Left kidney (tissue), 2 donors: Measurements from ENCODE around the gene ANTXRL. TPM values are rescaled to one million over a fixed set of nuclear protein-coding genes. Genes with fewer than 3 reads are reported as not detected.
"Not testable (repeated sequence)": the region's sequence is repeated elsewhere in the genome, so short reads cannot be mapped to it uniquely, and the experiment has no call there.

Experiments
- DNase-seq: peaks from one replicate; pipeline ENCODE4 v3.0.0-alpha.2; 2013
- polyA plus RNA-seq: library from polyadenylated mRNA; unstranded; fragments of 120-200 nt; gene quantifications from one replicate; pipeline ENCODE4 v1.2.1, GENCODE V29; 2013; ENCODE audit not compliant: insufficient read length

The ANTXRL gene
- polyA plus RNA-seq, 1 donor: not detected

DNA sequence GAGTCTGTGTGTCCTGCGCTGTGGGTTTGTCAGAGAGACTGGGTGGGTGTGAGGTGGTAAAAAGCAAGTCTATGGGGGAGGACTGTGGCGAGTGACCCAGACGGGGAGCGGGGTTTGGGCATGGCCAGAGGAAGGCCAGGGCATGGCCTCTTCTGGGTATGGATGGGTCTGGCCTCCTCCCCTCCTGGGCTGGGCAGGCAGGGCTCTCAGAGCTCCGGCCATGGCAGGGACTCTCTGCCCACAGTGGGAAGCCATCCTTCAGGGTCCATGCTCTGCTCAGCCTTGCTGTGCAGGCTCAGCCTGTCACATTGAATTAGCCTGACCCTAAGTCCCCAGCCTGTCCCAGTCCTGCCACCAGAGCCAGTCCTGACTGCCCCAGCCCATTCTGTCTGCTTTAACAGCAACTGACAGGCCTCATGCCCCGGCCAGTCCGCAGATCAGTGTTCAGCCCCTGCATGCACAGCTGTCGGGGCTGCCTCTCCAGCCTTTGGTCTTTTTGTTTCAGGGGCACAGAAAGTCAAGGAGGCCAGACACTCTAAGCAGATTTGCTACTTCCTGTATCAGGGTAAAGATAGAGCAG lies 7.9 kb downstream of the ANTXRL start:
- no peak for DNase-seq

DNA sequence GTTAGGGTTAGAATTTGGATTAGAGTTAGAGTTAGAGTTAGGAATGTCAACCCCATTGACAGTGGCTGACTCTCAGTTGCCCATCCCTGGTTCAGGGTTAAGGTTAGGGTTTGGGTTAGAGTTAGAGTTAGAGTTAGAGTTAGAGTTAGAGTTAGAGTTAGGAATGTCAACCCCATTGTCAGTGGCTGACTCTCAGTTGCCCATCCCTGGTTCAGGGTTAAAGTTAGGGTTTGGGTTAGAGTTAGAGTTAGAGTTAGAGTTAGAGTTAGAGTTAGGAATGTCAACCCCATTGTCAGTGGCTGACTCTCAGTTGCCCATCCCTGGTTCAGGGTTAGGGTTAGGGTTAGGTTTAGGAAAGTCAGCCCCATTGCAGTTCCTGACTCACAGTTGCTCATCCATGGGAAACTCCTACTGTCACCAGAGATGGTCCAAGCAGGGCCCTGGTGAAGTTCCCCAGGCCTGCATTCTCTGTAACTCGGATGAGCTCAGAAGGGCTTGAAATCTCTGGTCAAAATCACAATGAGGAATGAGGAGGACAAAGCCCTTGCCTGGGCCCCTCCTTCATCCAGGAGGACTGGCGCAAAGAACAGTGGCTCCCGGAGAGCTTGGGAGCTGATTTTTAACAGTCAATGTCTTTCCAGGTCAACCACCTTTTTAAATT lies 8.7 kb downstream of the ANTXRL start:
- DNase-seq: not testable (repeated sequence)

DNA sequence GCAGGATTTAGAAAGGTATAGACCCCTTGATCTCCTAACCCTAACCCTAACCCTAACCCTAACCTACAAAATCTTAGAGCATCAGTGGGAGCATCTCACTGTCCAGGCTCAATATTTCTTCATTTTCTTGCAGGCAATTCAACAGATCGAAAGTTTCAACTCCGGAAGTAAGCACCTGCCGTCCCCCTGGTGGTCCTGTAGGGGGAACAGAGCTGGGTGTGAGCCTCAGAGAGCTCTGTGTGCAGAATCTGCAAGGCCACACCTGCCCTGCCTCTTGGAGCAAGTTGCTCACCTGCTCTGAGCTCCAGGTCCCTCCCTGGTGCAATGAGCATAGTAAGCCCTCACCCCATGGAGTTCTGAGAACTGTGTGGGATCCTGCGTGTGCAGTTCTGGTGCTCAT lies 9.3 kb downstream of the ANTXRL start:
- DNase-seq: not testable (repeated sequence)

DNA sequence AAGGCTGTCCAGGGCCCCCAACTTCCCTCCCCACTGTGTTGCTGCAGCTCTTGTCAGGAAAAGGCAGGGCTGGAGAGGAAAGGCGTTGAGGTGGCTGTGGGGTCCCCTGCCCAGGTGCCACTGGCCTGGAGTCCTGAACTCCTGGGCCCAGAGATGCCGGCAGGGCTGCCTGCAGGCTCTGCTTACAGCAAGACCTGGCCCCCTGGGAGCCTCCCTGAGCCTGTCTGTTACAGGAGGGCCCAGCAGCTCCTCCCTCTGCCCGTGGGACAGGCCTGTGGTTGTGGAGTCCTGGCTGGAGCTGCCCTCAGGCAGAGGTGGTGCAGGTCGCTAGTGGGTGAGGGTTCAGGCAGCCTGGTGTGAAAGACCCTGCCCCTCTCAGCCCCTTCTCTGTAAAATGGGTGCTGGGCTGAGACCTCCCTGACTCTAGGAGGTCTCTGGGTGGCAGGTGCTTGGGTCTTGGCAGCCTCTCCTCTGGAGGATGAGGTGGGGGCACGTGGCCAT lies 9.9 kb downstream of the ANTXRL start:
- DNase-seq: no peak

DNA sequence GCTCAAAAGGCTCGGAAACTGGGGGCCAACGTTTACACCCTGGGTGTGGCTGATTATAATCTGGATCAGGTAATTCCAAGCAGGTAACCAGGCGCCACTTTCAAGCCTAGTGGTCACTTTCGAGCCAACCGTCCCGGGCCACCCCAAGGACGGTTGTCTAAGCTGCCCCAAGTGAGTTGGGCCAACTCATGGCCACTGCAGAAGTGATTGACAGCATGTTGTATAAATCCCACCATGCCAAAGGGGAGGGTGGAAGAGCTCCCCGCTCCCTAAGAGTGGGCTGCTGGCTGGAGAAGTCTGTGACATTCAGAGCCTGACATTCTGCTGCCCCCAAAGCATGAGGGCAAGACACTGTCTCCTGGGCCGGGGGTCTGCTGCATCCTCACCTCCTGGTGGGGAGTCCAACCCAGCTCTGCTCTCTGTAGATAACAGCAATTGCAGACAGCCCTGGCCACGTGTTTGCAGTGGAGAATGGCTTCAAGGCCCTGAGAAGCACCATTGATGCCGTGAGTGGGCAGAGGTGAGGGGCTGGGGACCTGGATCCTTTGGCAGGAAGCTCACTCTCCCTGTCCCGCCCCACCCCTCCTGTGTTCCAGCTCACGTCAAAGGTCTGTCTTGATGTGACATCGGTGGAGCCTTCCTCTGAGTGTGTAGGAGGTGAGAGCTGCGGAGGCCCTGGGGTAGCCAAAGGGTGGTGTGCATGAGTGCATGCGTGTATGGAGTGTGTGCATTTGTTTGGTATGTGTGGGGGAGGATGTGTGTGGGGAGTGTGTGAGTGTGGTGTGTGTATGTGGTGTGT lies 10.8 kb downstream of the ANTXRL start:
- no peak for DNase-seq

DNA sequence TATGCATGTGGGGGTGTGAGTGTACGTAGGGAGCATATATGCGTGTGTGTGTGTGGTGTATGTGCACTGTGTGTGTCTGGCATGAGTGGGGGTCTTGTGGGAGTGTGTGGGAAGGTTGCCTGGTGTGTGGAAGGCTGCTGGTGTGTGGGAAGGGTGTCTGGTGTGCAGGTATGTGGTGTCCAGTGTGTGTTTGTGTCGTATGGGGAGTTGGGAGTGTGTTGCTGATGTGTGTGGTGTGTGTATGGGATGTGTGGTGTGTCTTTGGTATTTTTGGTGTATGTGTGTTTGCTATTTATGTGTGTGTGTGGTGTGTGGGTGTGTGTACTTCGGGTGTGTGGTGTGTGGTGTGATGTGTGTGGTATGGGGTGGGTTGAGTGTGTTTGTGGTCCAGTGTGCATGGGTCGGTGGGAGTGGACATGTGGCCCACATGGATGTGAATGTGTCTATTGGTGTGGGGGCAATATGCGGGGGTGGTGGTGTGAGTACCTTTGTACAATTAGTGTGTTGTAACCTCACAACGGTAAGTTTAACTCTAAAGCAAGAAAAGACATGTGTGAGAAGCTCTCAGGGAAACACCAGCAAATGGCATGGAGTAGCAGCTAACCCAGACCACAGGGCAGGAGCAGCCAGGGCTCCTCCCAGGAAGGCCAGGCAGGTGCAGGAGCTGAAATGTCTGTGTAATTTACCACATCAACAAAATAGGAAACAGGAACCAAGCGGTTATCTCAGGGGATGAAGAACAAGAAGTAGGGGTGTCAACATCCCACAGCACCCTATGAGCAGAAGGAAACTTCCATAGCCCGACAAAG lies 11.9 kb downstream of the ANTXRL start:
- DNase-seq: no peak

DNA sequence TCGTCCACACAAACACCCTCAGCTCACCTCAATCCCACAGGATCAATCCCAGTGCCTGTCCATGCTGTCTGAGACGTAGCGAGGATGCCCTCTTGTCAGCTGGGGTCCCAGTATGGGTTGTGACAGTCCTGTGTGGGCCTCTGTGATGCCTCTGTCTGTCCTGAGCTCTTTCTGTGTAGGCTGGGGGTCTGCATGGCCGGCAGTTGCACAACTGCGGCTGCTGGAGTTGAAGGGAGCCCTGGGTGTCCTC lies 12.4 kb downstream of the ANTXRL start:
- no peak for DNase-seq

DNA sequence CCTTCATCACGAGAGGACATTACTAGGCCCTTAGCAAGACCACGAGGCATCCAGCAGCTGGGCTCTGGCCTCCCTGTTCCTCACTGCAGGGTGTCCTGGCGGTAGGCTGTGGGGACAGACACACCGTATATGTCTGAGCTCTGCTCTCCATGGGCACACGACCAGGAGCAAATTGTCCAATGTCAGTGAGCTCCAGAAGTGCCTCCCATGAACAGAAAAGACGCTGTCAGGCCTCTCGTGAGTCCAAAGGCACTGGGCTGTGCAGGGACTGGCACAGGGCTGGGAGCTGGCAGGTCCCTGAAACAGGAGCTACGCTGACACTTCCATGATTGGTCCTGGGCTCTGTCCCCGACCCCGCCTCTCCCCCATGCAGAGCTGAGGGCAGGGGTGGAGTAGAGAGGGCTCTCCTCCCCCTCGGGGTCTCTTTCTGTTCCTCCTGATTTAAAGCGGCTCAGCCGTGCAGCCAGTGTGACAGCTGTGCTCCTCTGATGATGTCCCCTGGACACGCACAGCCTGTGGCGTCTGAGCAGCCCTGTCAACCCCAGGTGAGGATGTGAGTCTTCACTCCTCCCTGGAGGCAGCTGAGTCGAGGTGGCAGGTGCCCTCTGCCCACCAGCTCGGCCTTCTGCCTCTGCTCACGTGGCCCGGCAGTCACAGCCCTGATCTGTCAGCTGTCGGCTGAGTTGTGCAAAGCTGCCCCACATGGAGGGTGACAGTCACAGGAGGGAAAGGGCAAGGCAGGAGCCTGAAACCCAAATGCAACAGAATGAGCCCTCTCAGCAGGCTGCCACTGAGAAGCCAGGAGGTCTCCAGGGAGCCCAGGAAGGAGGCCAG lies 13.0 kb downstream of the ANTXRL start:
- DNase-seq: peak; percentile 20

DNA sequence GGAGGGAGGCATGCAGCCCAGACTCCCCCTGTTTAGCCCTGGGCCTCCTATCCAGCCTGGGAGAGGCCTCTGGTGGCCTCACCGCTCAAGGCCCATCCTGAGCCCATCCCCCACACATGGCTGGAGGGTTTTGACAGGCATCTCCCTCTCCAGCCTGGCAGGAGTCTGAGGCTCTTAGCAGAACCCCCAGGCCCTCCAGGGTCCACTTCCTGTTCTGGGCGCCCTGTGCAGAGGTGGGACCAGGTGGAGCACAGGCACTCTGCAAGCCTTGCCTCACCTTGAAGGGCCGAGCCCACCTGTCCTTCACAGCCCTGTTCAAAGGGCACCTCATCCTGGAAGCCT lies 13.5 kb downstream of the ANTXRL start:
- DNase-seq: not testable (repeated sequence)

DNA sequence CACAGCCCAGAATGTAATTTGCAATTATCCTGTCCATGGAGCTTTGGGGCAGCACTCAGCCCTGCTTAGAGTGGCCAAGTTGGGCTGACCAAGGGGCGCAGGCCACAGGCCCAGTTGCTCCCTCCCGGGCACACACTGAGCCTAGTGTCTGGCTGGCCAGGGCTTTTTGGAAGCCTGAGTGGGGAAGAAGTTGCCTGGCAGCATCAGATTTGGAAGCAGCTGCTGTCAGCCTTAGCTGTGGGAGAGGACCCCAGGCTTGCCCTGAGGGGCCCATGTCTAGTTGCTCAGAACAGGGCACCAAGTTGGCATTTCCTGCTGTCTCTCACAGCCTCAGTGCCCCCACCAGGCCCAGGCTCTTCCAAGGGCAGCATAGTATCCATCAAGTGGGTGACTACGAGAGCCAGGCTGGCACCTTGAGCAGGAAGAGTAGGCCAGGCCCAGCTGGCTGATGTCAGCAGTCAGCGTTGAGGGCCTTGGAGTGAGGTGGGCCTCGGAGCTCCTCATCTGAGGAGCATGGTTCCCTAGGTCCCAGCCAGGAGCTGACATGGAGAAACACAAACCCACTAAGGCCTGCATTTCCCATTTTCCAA lies 14.4 kb downstream of the ANTXRL start:
- no peak for DNase-seq

DNA sequence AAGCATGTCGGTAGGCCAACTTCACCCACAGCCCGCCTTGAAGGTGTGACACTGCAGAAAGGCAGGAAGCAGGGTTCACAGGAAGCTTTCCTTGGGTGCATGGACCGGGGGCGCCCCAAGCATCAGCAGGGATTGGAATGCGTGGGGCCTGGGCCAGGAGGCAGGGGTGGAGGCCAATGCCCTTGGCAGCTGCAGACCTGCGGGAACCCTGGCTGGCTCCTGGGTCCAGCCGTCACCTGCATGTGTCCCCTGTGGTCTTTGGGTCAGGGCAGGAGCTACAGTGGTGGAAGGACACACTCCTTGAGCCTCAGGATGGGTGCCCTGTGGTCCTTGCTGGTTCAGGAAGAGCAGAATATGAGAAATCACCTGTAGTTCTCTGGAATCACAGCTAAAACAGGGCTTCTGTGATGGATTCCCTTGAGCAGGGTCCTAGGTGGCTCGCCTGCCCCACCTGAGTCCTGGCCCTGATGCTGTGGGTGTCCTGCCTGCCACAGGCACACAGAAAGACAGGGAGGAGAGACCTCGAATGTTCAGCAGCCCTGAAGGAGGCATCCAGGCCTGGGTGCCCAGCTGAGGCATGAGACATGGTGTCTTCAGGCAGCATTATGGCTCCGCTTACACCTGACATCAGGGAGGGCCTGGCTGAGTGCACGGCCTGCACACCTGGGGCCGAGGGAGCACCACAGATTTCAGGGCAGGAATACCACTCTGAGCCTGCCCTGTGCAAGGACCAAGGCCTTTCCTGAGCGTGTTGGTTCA lies 15.1 kb downstream of the ANTXRL start:
- DNase-seq: no peak

DNA sequence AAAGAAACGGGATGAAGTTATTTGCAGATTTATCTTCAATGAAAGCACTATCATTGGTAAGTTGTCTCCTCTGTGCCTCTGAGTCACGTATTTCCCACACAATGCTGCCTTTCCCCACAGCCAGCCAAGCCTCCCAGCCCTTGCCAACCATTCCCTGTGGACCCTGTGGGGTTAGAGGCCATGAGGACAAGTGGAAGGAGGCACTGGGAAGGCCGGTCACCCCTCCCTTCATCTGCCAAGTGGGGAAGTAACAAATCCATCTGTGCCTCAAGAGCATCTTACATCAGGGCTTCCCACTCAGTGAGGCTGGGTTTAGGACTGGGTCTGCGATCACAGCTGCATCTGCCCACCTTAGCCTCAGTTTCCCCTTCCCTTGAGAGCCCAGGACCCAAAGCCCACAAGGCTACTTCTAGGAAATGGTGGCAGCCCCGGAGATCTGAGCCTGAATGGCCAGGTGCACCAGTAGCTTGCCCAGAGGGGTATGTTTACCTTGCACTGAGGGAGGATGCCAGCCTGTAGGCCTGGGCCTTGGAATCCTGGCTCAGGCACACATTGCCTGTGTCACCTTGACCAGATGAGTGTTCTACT lies 16.1 kb downstream of the ANTXRL start:
- DNase-seq: not testable (repeated sequence)

DNA sequence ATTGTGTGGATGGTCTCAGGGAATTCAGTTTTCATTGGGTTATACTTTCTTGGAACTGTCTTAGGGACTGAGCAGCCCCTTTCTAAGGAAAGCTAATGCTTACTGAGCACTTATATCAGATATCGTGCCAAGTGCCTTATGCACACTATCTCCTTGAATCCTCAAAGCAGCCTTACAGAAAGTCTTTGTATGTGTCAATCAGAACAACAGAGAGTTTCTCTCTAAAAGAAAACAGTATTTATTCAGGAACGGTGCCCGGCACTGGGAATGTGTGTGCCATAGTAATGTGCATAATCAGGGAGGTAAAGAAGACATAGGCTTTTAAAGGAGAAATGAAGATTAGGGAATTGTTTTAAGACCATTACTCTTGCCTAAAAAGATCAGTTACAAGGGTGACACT lies 17.3 kb downstream of the ANTXRL start:
- no peak for DNase-seq

DNA sequence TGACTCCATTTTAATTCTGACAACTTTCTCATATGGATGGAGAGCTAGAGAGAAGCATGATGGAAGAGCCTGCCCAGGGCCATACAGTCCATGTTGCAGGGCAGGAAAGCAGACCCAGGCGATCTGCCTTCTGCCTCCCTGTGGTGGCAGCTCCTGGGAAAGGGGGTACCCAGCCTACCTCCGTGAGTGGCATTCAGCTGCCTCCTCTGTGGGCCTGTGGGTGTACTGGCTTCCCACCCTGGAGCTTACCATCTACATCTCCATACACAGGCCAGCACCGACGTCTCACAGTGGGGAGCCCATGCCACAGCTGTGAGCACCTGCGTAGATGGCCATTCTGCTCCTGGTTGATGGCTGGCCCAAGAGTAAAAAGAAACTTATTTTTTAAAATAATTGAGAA lies 17.9 kb downstream of the ANTXRL start:
- not testable (repeated sequence) for DNase-seq

DNA sequence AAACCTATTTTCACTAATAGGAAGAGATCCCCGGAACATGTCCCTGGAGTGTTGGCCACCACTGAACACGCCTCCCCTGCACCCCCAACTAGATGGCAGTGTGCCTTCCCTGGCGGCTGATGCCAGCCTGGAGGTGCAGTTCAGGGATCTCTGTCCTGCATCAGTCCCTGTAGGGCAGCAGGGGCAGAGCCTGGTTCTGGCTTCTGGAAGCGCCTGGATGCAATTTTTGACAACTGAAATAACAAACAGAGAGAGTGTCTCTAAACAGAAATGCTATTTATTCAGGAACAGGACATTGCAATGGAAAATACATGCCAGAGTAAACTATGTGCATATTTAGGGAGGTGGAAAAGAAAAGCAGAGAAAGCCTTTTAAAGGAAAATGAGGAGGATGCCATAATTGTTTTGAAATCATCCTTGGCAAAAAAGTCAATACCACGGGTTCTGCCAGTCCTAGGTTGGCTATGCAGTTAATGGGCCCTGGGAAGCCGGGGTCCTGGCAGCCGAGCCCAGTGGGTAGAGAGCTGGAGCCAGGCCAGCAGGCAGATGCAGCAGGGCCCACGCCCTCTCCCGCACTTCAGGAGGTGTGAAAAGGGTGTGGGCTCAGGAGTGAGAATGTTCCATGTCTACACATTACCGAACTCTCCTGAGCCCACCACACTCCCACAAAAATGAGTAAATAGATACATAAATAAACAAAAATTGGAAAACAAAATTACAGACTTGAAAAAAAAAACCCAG lies 18.5 kb downstream of the ANTXRL start:
- no peak for DNase-seq

DNA sequence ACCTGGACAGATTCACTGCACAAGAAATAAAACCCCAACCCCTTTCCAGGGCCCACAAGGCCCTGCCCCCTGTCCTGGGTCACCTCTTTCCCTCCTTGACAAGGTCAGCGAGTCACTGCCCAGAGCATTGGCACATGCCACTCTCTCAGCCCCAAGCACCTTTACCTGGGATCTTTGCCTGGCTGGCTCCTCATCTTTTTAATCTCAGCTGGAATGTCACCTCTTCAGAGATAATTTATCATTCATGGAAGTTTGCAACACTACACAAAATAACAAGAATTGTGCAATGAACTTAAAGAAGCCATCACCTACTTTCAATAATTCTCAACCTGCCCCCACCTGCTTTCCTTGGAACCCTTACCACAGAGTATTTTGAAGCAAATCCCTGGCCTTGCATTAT lies 19.2 kb downstream of the ANTXRL start:
- DNase-seq: no peak

DNA sequence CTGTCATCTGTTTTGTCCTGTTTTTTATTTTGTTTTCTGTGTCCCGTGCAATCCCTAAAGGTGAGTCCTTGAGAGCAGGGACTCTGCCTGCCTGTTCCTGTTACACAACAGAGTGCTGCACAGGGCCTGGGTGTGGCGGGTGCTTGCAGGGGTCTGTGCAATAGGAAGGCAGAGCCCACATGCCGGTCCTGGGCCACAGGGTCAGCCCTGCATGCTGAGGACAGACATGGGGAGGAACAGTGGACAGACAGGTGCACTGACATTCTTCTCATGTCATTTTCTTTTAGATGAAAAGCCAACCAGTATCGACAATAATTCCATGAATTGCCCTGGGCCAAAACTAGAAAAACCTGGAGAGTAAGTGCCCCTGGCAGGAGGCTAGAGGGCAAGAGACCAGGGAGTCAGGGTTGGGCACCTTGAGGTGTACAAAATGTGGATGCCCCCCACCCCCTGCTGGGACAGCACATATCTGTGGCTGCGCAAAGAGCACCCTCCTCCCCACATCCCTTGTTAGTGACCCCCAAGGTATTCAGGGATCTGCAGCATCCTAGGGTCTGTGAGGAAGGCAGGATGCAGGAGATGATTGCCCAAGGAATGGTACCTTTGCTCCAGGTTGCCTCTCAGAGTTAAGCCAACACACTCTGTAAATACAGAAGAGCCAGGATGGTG lies 19.9 kb downstream of the ANTXRL start:
- no peak for DNase-seq

DNA sequence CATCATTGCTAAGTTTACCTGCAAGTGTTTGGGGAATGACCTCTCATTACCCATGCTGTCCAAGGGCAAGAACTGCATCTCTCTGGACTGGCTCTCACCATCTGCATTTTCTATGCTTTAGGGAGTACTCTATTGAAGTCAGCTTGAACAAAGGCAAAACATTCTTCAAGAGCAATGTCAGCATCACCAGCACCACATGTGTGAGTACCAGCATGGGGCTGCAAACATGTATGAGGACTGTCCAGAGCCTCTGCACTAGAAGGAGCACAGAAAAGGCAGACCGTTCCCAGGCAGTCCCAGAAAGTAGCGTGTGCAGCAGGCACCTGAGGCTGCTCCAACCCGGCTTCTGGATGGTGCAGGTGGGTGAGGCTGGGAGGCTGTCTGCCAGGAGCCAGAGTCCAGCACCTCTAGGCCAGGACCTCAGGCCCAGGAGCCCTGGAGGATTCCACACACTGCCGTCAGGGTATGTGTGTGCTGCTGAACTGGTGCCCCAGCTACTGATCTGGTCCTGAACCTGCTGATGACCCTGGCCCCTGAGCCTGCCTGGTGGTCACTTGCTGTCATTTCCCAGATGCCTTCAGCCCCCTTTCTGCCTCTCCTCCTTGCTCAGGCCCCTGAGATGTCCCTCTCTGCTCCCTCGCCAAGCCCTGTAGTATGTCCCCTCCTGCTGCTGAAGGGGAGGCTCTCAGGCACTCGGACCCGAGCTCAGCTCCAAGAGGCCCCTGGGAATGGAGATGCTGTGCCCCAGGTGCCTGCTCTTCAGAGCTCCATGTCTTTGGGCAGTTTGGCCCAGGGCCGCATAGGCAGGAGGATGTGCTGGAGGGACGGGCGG lies 20.7 kb downstream of the ANTXRL start:
- DNase-seq: no peak
